ENCODE data around the gene SPRY2. TPM values are rescaled to one million over a fixed set of nuclear protein-coding genes. Genes with fewer than 3 reads are reported as not detected.

Gene SPRY2
- total and polyA plus RNA-seq, 2 of the 13 experiments (the other 11 are each of a cell fraction or from before 2014, with no cell fraction given): 7.4 to 25.1 TPM

- TF ChIP-seq ZNF574 (CRISPR knock-in tag; IDR thresholded peaks at IDR 0.05) (peak; percentile 88), MXD1 (CRISPR knock-in tag; IDR thresholded peaks at IDR 0.05) (peak; percentile 81), ZNF451 (CRISPR knock-in tag; IDR thresholded peaks at IDR 0.05) (no peak), FOXC1 (CRISPR knock-in tag; IDR thresholded peaks at IDR 0.05; ENCODE audit: borderline replicate concordance) (peak; percentile 69; the same call in 1 of the 2 replicates), ZFP62 (CRISPR knock-in tag; IDR thresholded peaks at IDR 0.05) (no peak)
These were observed 1.8 kb upstream of the SPRY2 start (continued) for GRCh38 chr13:80342471-80343371.

- Histone ChIP-seq H3K27me3 (ENCODE audit: control insufficient read depth in 1 of 2, insufficient read depth in 2 of 2, low read length in 2 of 2) (no peaks in the 10 kb centered on the region; a peak in 1 of 5 replicates), H2AFZ (ENCODE audit: low read length) (peak overlapping the region; percentile 70), H4K20me1 (ENCODE audit: insufficient read depth, low read length) (peaks cover 28% of the 10 kb centered on the region), H3K9me3 (ENCODE audit: low read length) (no peaks in the 10 kb centered on the region), H3K27ac (ENCODE audit: extremely low read length, insufficient read depth, low read length) (peak overlapping the region; percentile 96), H3K4me2 (ENCODE audit: low read depth, low read length) (peak overlapping the region; percentile 86), H3K4me1 (ENCODE audit: insufficient read depth, low read length) (peaks cover 43% of the 10 kb centered on the region), H3K79me2 (ENCODE audit: insufficient read depth, low read length) (peaks cover 39% of the 10 kb centered on the region), H3K4me3 (replicated peaks in 1 of 3; ENCODE audit: insufficient read depth in 1 of 3, low read depth in 2 of 3, low read length in 3 of 3) (peak overlapping the region; percentile 69 to 97 (median 77)), H3K36me3 (replicated peaks in 1 of 2; ENCODE audit: control insufficient read depth in 1 of 2, insufficient read depth in 2 of 2, low read length in 2 of 2) (peaks cover 4 to 5% of the 10 kb centered on the region in 2 experiments), H3K9ac (ENCODE audit: insufficient read depth, low read depth, low read length) (peak overlapping the region; percentile 95)
- DNase-seq (ENCODE audit: low spot score) (peak; percentile 49), ATAC-seq (no peak), FAIRE-seq (no peak)
- TF ChIP-seq ZNF550 (CRISPR knock-in tag; IDR thresholded peaks at IDR 0.05; ENCODE audit: borderline replicate concordance) (no peak), REST (IDR thresholded peaks at IDR 0.05; ENCODE audit: borderline replicate concordance in 1 of 2, low read depth in 1 of 2, low read length in 2 of 2) (no peak), SOX13 (IDR thresholded peaks at IDR 0.05) (no peak), SOX13 (CRISPR knock-in tag; conservative IDR thresholded peaks at IDR 0.05 in 1 of 2, IDR thresholded peaks at IDR 0.05 in 1 of 2) (0 out of 4 replicates have a peak, but pooled peaks of 1 of the 2 experiments have one; percentile 8), RBM22 (optimal IDR thresholded peaks at IDR 0.05; ENCODE audit: low read length) (no peak), GZF1 (CRISPR knock-in tag; IDR thresholded peaks at IDR 0.05) (no peak), MBNL3 (CRISPR knock-in tag; conservative IDR thresholded peaks at IDR 0.05) (no peak)
- no TSS peak for BruUV-seq (replicated peaks)
- ChIA-PET CTCF (ENCODE audit: low intra/inter-chr PET ratio, low total read pairs) (interaction anchor here (0.8 to 2.4 kb wide), 2 partner anchors 21 to 24 kb away, joined by 3 to 28 read pairs; no protein-coding TSS in a partner anchor), POLR2A (interaction anchor here (1.0 to 1.3 kb wide), 4 partner anchors 12 to 618 kb away, joined by 3 to 6 read pairs (median 4); no protein-coding TSS in a partner anchor)
- WGBS (ENCODE audit: low lambda C conversion rate): 2% methylated on average over 15 of the region's 16 CpGs
- in situ Hi-C loops (cut with HindIII; ENCODE audit: extremely low pct_ligation_motif_present, low pct_unique_long_range_greater_than_20kb): loop anchor here (25.0 kb wide), 1 partner anchor 930 kb away; the partner anchor contains the start of gene RBM26
- intact Hi-C loops (cut with micrococcal nuclease; ENCODE audit: unreplicated experiment): loop anchor here (5.0 to 10.0 kb wide), 3 partner anchors 665 to 935 kb away; partner anchors contain the start of gene RBM26
These were observed 937 bp upstream of the SPRY2 start for GRCh38 chr13:80341756-80342370.

Data from HepG2 (cell line).